NCI-H2227 (cell line): Measurements from ENCODE around the gene DNASE1.

Source experiments
- DNase-seq: peaks from one replicate; lab custom pipeline; 2025; ENCODE audit not compliant: unreplicated experiment; lab: John Stamatoyannopoulos, UW

The DNASE1 gene

DNA sequence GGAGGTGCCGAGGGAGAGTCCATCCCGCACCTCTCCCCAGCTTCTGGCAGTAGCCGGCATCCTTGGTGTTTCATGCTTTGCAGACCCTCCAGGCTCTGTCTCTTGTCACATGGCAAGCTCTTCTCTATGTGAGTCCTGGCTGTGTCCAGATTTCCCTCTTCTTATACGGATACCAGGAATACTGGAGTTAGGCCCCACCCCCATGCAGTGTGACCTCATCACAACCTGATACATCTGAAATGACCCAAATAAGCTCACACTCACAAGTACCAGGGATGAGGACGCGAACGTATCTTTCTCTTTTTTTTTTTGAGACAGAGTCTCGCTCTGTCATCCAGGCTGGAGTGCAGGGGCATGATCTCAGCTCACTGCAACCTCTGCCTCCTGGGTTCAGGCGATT is 39.6 kb downstream of the DNASE1 start:
- no peak for DNase-seq

GRCh38 chr16:3695610-3696369 is 41.3 kb downstream of the DNASE1 start:
- no peak for DNase-seq

DNA sequence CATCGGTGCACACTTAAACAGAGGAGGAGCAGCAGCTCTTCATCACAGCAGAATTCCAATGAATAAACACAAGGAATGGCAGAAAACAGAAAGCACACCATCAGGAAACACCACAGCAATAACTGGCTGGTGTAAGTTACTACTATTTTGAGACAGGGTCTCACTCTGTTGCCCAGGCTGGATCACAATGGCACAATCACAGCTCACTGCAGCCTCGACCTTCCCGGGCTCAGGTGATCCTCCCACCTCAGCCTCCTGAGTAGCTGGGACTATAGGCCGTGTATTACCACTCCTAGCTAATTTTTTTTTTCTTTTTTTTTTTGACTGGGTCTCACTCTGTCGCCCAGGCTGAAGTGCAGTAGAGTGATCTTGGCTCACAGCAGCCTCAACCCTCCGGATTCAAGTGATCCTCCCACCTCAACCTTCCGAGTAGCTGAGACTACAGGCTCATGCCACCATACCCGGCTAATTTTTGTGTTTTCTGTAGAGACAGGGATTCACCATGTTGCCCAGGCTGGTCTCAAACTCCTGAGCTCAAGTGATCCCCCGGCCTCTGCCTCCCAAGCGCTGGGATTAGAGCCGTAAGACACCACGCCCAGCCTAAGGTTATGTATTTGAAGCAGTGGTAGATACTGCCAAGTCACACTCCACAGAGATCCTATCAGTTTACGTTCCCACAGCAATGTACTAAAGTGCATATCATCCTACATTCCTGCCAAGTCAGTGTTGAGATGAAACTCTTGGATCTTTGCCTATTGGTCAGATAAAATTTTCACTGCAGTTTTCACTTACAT is 42.1 kb downstream of the DNASE1 start:
- DNase-seq = no peak

GRCh38 chr16:3698941-3699340 is 44.5 kb downstream of the DNASE1 start:
- no peak for DNase-seq

GRCh38 chr16:3701531-3701930 is 47.0 kb downstream of the DNASE1 start:
- no peak for DNase-seq

DNA sequence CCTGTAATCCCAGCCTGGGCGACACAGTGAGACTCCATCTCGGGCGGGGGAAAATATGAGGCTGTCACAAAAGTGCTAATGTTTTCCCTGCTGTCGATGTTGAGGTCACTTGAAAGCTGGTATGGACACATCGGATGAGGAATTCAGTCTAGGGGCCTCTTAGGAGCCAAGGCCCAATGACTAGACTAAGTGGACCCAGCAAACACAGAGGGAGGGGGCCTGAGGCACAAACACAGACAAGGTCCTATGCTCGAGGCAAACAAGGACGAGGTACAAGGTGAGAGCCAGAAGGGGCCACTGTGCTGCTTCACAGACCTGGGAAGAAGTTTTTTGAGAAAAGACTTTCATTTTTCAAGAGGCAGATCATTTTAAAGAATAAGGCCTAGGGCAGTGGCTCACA is 47.6 kb downstream of the DNASE1 start:
- DNase-seq = no peak

DNA sequence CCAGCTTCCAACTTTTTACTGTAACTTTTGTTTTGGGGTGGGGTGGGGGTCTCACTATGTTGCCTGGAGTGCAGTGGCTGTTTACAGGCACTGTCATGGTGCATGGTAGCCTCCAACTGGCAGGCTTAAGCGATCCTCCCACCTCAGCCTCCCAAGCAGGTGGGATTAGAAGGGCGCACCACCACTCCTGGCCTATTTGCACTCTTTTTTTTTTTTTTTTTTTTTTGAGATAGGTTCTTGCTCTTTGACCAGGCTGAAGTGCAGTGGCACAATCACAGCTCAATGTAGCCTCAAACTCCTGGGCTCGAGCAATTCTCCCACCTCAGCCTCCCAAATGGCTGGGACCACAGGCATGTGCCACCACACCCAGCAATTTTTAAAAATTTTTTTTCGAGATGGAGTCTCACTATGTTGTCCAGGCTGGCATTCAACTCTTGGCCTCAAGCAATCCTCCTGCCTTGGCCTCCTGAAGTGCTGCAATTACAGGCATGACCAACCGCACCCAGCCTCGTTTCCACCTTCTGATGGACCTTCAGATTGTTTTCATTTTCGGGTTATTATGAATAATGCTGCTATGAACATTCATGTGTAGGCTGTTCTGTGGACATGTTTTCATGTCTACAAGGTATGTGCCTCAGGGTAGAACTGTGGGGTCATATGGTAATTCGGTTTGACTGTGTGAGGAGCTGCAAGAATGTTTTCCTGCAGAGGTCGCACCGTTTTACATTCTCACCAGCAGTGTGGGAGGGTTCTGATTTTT is 51.9 kb downstream of the DNASE1 start:
- no peak for DNase-seq
